Adrenal gland (tissue), 12 donors: ENCODE results near the gene ST3GAL4. TPM values are rescaled to one million over a fixed set of nuclear protein-coding genes. Genes with fewer than 3 reads are reported as not detected.

Experiments used
- DNase-seq, 7 donors: peaks; one replicate each; pipeline ENCODE4 v3.0.0-alpha.2; 2019 to 2020
- H3K27ac ChIP-seq, 5 donors: fragments of 200-600 bp; sonication (generic) in 4 of 5; 1 replicate in 3 of 5; 2 replicates in 2 of 5; pipeline versions ENCODE4 v1.5.1 to v1.8.0; 2016 to 2020; ENCODE audit warnings: mild to moderate bottlenecking in 1 of 5
- H3K27me3 ChIP-seq: fragments of 200-600 bp; 2 replicates; pipeline ENCODE4 v1.8.0; 2021
- H3K36me3 ChIP-seq, 2 donors: fragments of 200-600 bp; replicated peaks in 1 of 2; 1 replicate in 1 of 2; 2 replicates in 1 of 2; pipeline versions ENCODE4 v1.5.1 to v1.8.0; 2018 to 2022
- H3K4me1 ChIP-seq, 2 donors: fragments of 200-600 bp; replicated peaks in 1 of 2; 1 replicate in 1 of 2; 2 replicates in 1 of 2; pipeline versions ENCODE4 v1.5.1 to v1.8.0; 2018 to 2021
- H3K4me3 ChIP-seq, 4 donors: fragments of 200-600 bp; sonication (generic) in 3 of 4; one replicate each; pipeline ENCODE4 v1.5.1; 2016 to 2018
- H3K9me3 ChIP-seq, 3 donors: fragments of 200-600 bp; sonication (generic) in 1 of 3; replicated peaks in 1 of 3; 1 replicate in 2 of 3; 2 replicates in 1 of 3; pipeline versions ENCODE4 v1.5.1 to v1.8.0; 2016 to 2021
- CTCF ChIP-seq, 6 experiments: fragments of 450-650 bp in 4 of 6; fragments of 200-600 bp in 2 of 6; sonication (generic) in 1 of 6; IDR thresholded peaks; 1 replicate in 5 of 6; 2 replicates in 1 of 6; pipeline versions ENCODE4 v1.5.1 to v1.8.0; 2016 to 2021; ENCODE audit warnings: antibody characterized with exemption in 6 of 6, mild to moderate bottlenecking in 2 of 6, moderate library complexity in 1 of 6
- POLR2A ChIP-seq, 2 donors: fragments of 450-650 bp; IDR thresholded peaks; one replicate each; pipeline ENCODE4 v1.6.1; 2017; ENCODE audit warnings: antibody characterized with exemption in 2 of 2, mild to moderate bottlenecking in 2 of 2, moderate library complexity in 1 of 2
- WGBS, 4 donors: extraction: QIAGEN DNeasy Blood & Tissue Kit in 2 of 4; methylation state at CpG; one replicate each; pipeline versions ENCODE4 v1.1.5 to v1.1.7; 2013 to 2017; 5-methylcytosine and 5-hydroxymethylcytosine counted together
- intact Hi-C, 2 donors: fragments of 100-400 bp; cut with DNase I; formaldehyde crosslinking; loops; one replicate each; pipeline versions ENCODE4 v1.14.1 to v1.15.0; 2022 to 2023
- polyA plus RNA-seq, 3 donors: library from polyadenylated mRNA; stranded (reverse); fragments of 200-250 nt in 2 of 3; fragments of 350-450 nt in 1 of 3; fragmentation: Illumina TruSeq in 1 of 3; extraction: RNeasy Lipid Tissue Mini Kit (QIAGEN cat#74804) in 1 of 3; gene quantifications; one replicate each; pipeline ENCODE4 v1.2.3, GENCODE V29; 2013 to 2014
- small RNA-seq, 2 donors: library from RNA; depleted of rRNA; stranded (forward); fragments of <200 nt; gene quantifications; one replicate each; pipeline ENCODE3, GENCODE V24; 2016
- total RNA-seq, 9 donors: library from RNA; depleted of rRNA in 4 of 9; stranded (reverse); fragments of >200 nt in 4 of 9; fragments of 120-200 nt in 1 of 9; fragmentation: NEBNext Ultra II Directional in 1 of 9; extraction: Animal tissue kit (Norgen Biotek cat#: 25700) in 1 of 9; gene quantifications; one replicate each; pipeline versions ENCODE4 v1.1.0 to v1.2.4, GENCODE V29; 2013 to 2023
- donor health status: healthy with polysubstance abuse.
- donor health status: Bipolar disorder and iron deficiency.
- donor health status: DM: yes; HTN: yes; CAD: no.
- donor health status: DM: no; HTN: no; CAD: no.
- donor health status: DM: no; HTN: no; CAD: no.
- donor health status: DM: yes; HTN: yes; CAD: no.

The ST3GAL4 gene
- total and polyA plus RNA-seq, 12 donors = 119 to 359 (median 163) TPM

- no peaks in the 10 kb centered on the region for H3K27me3 ChIP-seq
- H3K4me1 ChIP-seq = peaks cover 0 to 2% of the 10 kb centered on the region in 2 donors
- no peak for TF ChIP-seq POLR2A (IDR thresholded peaks at IDR 0.05)
- TF ChIP-seq CTCF (IDR thresholded peaks at IDR 0.05) = no peak
- H3K4me3 ChIP-seq = no peak overlapping the region
- intact Hi-C loops = no loop called here
- WGBS, 4 donors = 69 to 80% (median 74%) methylated on average over 11 to 15 of the region's 15 CpGs
- no peaks in the 10 kb centered on the region for H3K36me3 ChIP-seq
- DNase-seq = no peak
- H3K27ac ChIP-seq = no peak overlapping the region
- no peaks in the 10 kb centered on the region for H3K9me3 ChIP-seq
Observed at GRCh38 chr11:126460417-126461095, 105.1 kb downstream of the ST3GAL4 start.

- intact Hi-C loops = no loop called here
- Histone ChIP-seq H3K27me3 (no peaks in the 10 kb centered on the region), H3K36me3 (no peaks in the 10 kb centered on the region), H3K4me1 (peaks cover 0 to 7% of the 10 kb centered on the region in 2 donors), H3K9me3 (no peaks in the 10 kb centered on the region), H3K27ac (no peak overlapping the region), H3K4me3 (no peak overlapping the region)
- TF ChIP-seq CTCF (IDR thresholded peaks at IDR 0.05) = no peak
- no peak for TF ChIP-seq POLR2A (IDR thresholded peaks at IDR 0.05)
- DNase-seq = no peak
- 87 to 100% (median 93%) methylated on average over 4 to 8 of the region's 8 CpGs for WGBS, 4 donors
Observed at GRCh38 chr11:126461096-126461440, 105.6 kb downstream of the ST3GAL4 start.

DNA sequence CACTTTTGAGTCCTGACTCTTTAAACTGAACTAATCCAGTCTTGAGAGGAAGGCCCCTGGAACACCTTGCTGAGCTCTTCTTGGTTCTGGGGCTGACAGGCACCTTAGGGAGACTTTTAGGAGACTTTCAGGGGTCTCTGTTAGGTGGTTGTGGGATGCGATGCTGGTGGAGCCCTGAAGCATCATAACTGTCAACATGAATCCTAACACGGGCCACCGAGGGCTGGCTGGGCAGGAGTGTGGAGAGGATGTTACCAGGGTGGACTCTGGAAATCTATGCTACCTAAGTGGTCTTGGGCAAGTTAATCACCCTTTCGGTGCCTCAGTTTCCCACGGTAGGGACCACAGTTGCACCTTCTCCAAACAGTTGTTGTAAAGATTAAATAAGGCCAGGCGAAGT is 106.5 kb downstream of the ST3GAL4 start:
- Histone ChIP-seq H3K27me3 (no peaks in the 10 kb centered on the region), H3K9me3 (no peaks in the 10 kb centered on the region), H3K4me3 (no peak overlapping the region), H3K27ac (no peak overlapping the region), H3K4me1 (peaks cover 0 to 11% of the 10 kb centered on the region in 2 donors), H3K36me3 (no peaks in the 10 kb centered on the region)
- intact Hi-C loops = no loop called here
- no peak for DNase-seq
- 84 to 93% (median 89%) methylated on average over 4 to 6 of the region's 6 CpGs for WGBS, 4 donors
- no peak for TF ChIP-seq CTCF (IDR thresholded peaks at IDR 0.05)
- TF ChIP-seq POLR2A (IDR thresholded peaks at IDR 0.05) = no peak

DNA sequence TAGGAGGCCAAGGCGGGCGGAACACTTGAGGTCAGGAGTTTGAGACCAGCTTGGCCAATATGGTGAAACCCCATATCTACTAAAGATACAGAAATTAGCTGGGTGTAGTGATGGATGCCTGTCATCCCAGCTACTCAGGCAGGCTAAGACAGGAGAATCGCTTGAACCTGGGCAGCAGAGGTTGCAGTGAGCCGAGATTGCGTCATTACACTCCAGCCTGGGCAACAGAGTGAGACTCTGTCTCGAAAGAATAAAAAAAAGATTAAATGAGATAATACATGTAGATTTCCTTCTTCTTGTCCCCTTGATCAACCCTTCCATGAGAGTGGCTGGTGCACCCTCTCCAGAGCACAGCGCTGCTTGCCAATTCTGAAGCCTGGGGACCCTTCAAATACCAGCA is 106.9 kb downstream of the ST3GAL4 start:
- no peak for DNase-seq
- H3K4me3 ChIP-seq = no peak overlapping the region
- no peaks in the 10 kb centered on the region for H3K27me3 ChIP-seq
- 93 to 98% (median 96%) methylated on average over 7 of the region's 7 CpGs for WGBS, 4 donors
- TF ChIP-seq CTCF (IDR thresholded peaks at IDR 0.05) = no peak
- TF ChIP-seq POLR2A (IDR thresholded peaks at IDR 0.05) = no peak
- intact Hi-C loops = no loop called here
- no peaks in the 10 kb centered on the region for H3K36me3 ChIP-seq
- H3K27ac ChIP-seq = no peak overlapping the region
- peaks cover 0 to 11% of the 10 kb centered on the region in 2 donors for H3K4me1 ChIP-seq
- no peaks in the 10 kb centered on the region for H3K9me3 ChIP-seq

Small RNAs within 50 kb of the gene (small RNA-seq; reads per million reads assigned to genes)
- 0 reads per million in 2 donors for gene AP001318.3

Other genes with a start within 250 kb of the ST3GAL4 start
- gene RPUSD4, start 144.0 kb upstream of the ST3GAL4 start, total RNA-seq = 10 to 100 TPM; 10.6 to 27.5 (median 21.1) TPM
- 10 to 100 TPM; 12.4 to 18.5 (median 15.9) TPM for gene RPUSD4, start 144.0 kb upstream of the ST3GAL4 start, polyA plus RNA-seq
- 10 to 100 TPM; 12.0 to 26.6 (median 17.2) TPM for gene FAM118B, start 143.9 kb upstream of the ST3GAL4 start, total RNA-seq
- gene FAM118B, start 143.9 kb upstream of the ST3GAL4 start, polyA plus RNA-seq = 10 to 100 TPM in 1 of 3 donors, 1 to 10 TPM in 2; 5.8 to 17.0 (median 8.8) TPM
- gene SRPRA, start 86.8 kb upstream of the ST3GAL4 start, total RNA-seq = 100 to 1,000 TPM in 6 of 9 donors, 10 to 100 TPM in 3; 80.5 to 194 (median 110) TPM
- 100 to 1,000 TPM in 1 of 3 donors, 10 to 100 TPM in 2; 61.5 to 194 (median 88.2) TPM for gene SRPRA, start 86.8 kb upstream of the ST3GAL4 start, polyA plus RNA-seq
- 10 to 100 TPM in 8 of 9 donors, 1 to 10 TPM in 1; 7.2 to 33.0 (median 27.6) TPM for gene FOXRED1, start 86.5 kb upstream of the ST3GAL4 start, total RNA-seq
- gene FOXRED1, start 86.5 kb upstream of the ST3GAL4 start, polyA plus RNA-seq = 10 to 100 TPM; 31.3 to 55.3 (median 43.9) TPM
- gene TIRAP, start 72.6 kb upstream of the ST3GAL4 start, total RNA-seq = 10 to 100 TPM in 7 of 9 donors, 1 to 10 TPM in 2; 8.9 to 41.1 (median 12.5) TPM
- gene TIRAP, start 72.6 kb upstream of the ST3GAL4 start, polyA plus RNA-seq = 10 to 100 TPM in 1 of 3 donors, 1 to 10 TPM in 2; 4.7 to 12.0 (median 5.9) TPM
- 10 to 100 TPM in 8 of 9 donors, 1 to 10 TPM in 1; 8.3 to 22.2 (median 18.0) TPM for gene DCPS, start 51.6 kb upstream of the ST3GAL4 start, total RNA-seq
- gene DCPS, start 51.6 kb upstream of the ST3GAL4 start, polyA plus RNA-seq = 10 to 100 TPM; 18.2 to 45.5 (median 22.4) TPM